ENCODE results near the gene ASZ1. TPM values are rescaled to one million over a fixed set of nuclear protein-coding genes. Genes with fewer than 3 reads are reported as not detected.

Gene ASZ1
- total RNA-seq, 1 donor from 2014 or later = not detected

- TF ChIP-seq CTCF (IDR thresholded peaks at IDR 0.05; ENCODE audit: partially characterized antibody, unreplicated experiment) = no peak
- H3K9me3 Mint-ChIP-seq (ENCODE audit: unreplicated experiment) = peaks cover 3% of the 10 kb centered on the region
- H3K27ac Mint-ChIP-seq (ENCODE audit: unreplicated experiment) = no peak overlapping the region
- peaks cover 17% of the 10 kb centered on the region for H3K36me3 Mint-ChIP-seq (ENCODE audit: unreplicated experiment)
- DNase-seq = no peak
- H3K4me3 Mint-ChIP-seq (ENCODE audit: unreplicated experiment) = peak overlapping the region; percentile 94
- peaks cover 3% of the 10 kb centered on the region for H3K4me1 Mint-ChIP-seq (ENCODE audit: low read depth, unreplicated experiment)
- peaks cover 30% of the 10 kb centered on the region for H3K27me3 Mint-ChIP-seq (ENCODE audit: unreplicated experiment)
These were observed 103.9 kb downstream of the ASZ1 start for GRCh38 chr7:117323305-117323850.

- Mint-ChIP-seq H3K4me3 (ENCODE audit: unreplicated experiment) (peak within 1 kb of the TSS; percentile 94), H3K9me3 (ENCODE audit: unreplicated experiment) (peaks cover 3% of the 10 kb centered on the region), H3K27ac (ENCODE audit: unreplicated experiment) (no peak within 1 kb of the TSS)
These were observed 104.5 kb downstream of the ASZ1 start, which contains the start of gene WNT2 for GRCh38 chr7:117322741-117323304. TSS of gene WNT2 (minus strand) at chr7:117323058. CDS start at chr7:117322989, 69 bp downstream.

GRCh38 chr7:117320523-117320922 is 106.8 kb downstream of the ASZ1 start:
- peaks cover 27% of the 10 kb centered on the region for H3K27me3 Mint-ChIP-seq (ENCODE audit: unreplicated experiment)
- no peak overlapping the region for H3K4me3 Mint-ChIP-seq (ENCODE audit: unreplicated experiment)
- H3K9me3 Mint-ChIP-seq (ENCODE audit: unreplicated experiment) = peaks cover 2% of the 10 kb centered on the region

More at GRCh38 chr7:117322741-117323304, 104.5 kb downstream of the ASZ1 start, which contains the start of gene WNT2:
- H3K36me3 Mint-ChIP-seq (ENCODE audit: unreplicated experiment) = peaks cover 17% of the 10 kb centered on the region
- TF ChIP-seq CTCF (IDR thresholded peaks at IDR 0.05; ENCODE audit: partially characterized antibody, unreplicated experiment) = no peak
- H3K27me3 Mint-ChIP-seq (ENCODE audit: unreplicated experiment) = peaks cover 30% of the 10 kb centered on the region
- H3K4me1 Mint-ChIP-seq (ENCODE audit: low read depth, unreplicated experiment) = peaks cover 3% of the 10 kb centered on the region
- DNase-seq = peak; percentile 41

GRCh38 chr7:117319181-117319580 is 108.1 kb downstream of the ASZ1 start:
- peaks cover 23% of the 10 kb centered on the region for H3K27me3 Mint-ChIP-seq (ENCODE audit: unreplicated experiment)
- H3K4me1 Mint-ChIP-seq (ENCODE audit: low read depth, unreplicated experiment) = peaks cover 3% of the 10 kb centered on the region
- no peak for DNase-seq
- no peak overlapping the region for H3K27ac Mint-ChIP-seq (ENCODE audit: unreplicated experiment)
- H3K36me3 Mint-ChIP-seq (ENCODE audit: unreplicated experiment) = peaks cover 5% of the 10 kb centered on the region
- TF ChIP-seq CTCF (IDR thresholded peaks at IDR 0.05; ENCODE audit: partially characterized antibody, unreplicated experiment) = no peak
- H3K9me3 Mint-ChIP-seq (ENCODE audit: unreplicated experiment) = peaks cover 2% of the 10 kb centered on the region
- no peak overlapping the region for H3K4me3 Mint-ChIP-seq (ENCODE audit: unreplicated experiment)

More at GRCh38 chr7:117320523-117320922, 106.8 kb downstream of the ASZ1 start:
- no peak overlapping the region for H3K27ac Mint-ChIP-seq (ENCODE audit: unreplicated experiment)
- TF ChIP-seq CTCF (IDR thresholded peaks at IDR 0.05; ENCODE audit: partially characterized antibody, unreplicated experiment) = no peak
- H3K36me3 Mint-ChIP-seq (ENCODE audit: unreplicated experiment) = peaks cover 5% of the 10 kb centered on the region
- no peak for DNase-seq
- H3K4me1 Mint-ChIP-seq (ENCODE audit: low read depth, unreplicated experiment) = peaks cover 3% of the 10 kb centered on the region

- DNase-seq = no peak
- Mint-ChIP-seq H3K9me3 (ENCODE audit: unreplicated experiment) (no peaks in the 10 kb centered on the region), H3K27me3 (ENCODE audit: unreplicated experiment) (no peaks in the 10 kb centered on the region), H3K36me3 (ENCODE audit: unreplicated experiment) (no peaks in the 10 kb centered on the region), H3K4me1 (ENCODE audit: low read depth, unreplicated experiment) (no peaks in the 10 kb centered on the region), H3K4me3 (ENCODE audit: unreplicated experiment) (no peak overlapping the region), H3K27ac (ENCODE audit: unreplicated experiment) (no peak overlapping the region)
- TF ChIP-seq CTCF (IDR thresholded peaks at IDR 0.05; ENCODE audit: partially characterized antibody, unreplicated experiment) = no peak
These were observed 113.7 kb downstream of the ASZ1 start for GRCh38 chr7:117313582-117313981.
